ENCODE measurements around the gene BRIP1. TPM values are rescaled to one million over a fixed set of nuclear protein-coding genes. Genes with fewer than 3 reads are reported as not detected.

The BRIP1 gene
- total RNA-seq, 1 donor from 2014 or later, result 5.2 TPM

GRCh38 chr17:61770043-61770442 lies 93.3 kb downstream of the BRIP1 start:
- DNase-seq (ENCODE audit: low spot score), result no peak
- Mint-ChIP-seq H3K9me3 (ENCODE audit: unreplicated experiment) (no peaks in the 10 kb centered on the region), H3K4me3 (ENCODE audit: unreplicated experiment) (no peak overlapping the region), H3K36me3 (ENCODE audit: low read depth, unreplicated experiment) (peaks cover 12% of the 10 kb centered on the region), H3K4me1 (ENCODE audit: unreplicated experiment) (no peaks in the 10 kb centered on the region), H3K27ac (ENCODE audit: unreplicated experiment) (no peak overlapping the region), H3K27me3 (ENCODE audit: unreplicated experiment) (no peaks in the 10 kb centered on the region)
- TF ChIP-seq CTCF (IDR thresholded peaks at IDR 0.05; ENCODE audit: unreplicated experiment), result no peak

- Mint-ChIP-seq H3K36me3 (ENCODE audit: low read depth, unreplicated experiment) (peaks cover 12% of the 10 kb centered on the region), H3K27ac (ENCODE audit: unreplicated experiment) (no peak overlapping the region), H3K4me1 (ENCODE audit: unreplicated experiment) (no peaks in the 10 kb centered on the region), H3K4me3 (ENCODE audit: unreplicated experiment) (no peak overlapping the region), H3K9me3 (ENCODE audit: unreplicated experiment) (no peaks in the 10 kb centered on the region), H3K27me3 (ENCODE audit: unreplicated experiment) (no peaks in the 10 kb centered on the region)
- DNase-seq (ENCODE audit: low spot score), result no peak
- no peak for TF ChIP-seq CTCF (IDR thresholded peaks at IDR 0.05; ENCODE audit: unreplicated experiment)
Measured at GRCh38 chr17:61768405-61768804, 94.9 kb downstream of the BRIP1 start.

GRCh38 chr17:61766520-61766919 lies 96.8 kb downstream of the BRIP1 start:
- Mint-ChIP-seq H3K9me3 (ENCODE audit: unreplicated experiment) (no peaks in the 10 kb centered on the region), H3K27me3 (ENCODE audit: unreplicated experiment) (no peaks in the 10 kb centered on the region), H3K4me3 (ENCODE audit: unreplicated experiment) (no peak overlapping the region), H3K27ac (ENCODE audit: unreplicated experiment) (no peak overlapping the region), H3K4me1 (ENCODE audit: unreplicated experiment) (no peaks in the 10 kb centered on the region), H3K36me3 (ENCODE audit: low read depth, unreplicated experiment) (peaks cover 8% of the 10 kb centered on the region)
- no peak for TF ChIP-seq CTCF (IDR thresholded peaks at IDR 0.05; ENCODE audit: unreplicated experiment)
- DNase-seq (ENCODE audit: low spot score), result no peak

GRCh38 chr17:61764846-61765245 lies 98.5 kb downstream of the BRIP1 start:
- no peak overlapping the region for H3K4me3 Mint-ChIP-seq (ENCODE audit: unreplicated experiment)

GRCh38 chr17:61761827-61762226 lies 101.5 kb downstream of the BRIP1 start:
- Mint-ChIP-seq H3K36me3 (ENCODE audit: low read depth, unreplicated experiment) (no peaks in the 10 kb centered on the region), H3K27me3 (ENCODE audit: unreplicated experiment) (no peaks in the 10 kb centered on the region), H3K4me3 (ENCODE audit: unreplicated experiment) (no peak overlapping the region), H3K27ac (ENCODE audit: unreplicated experiment) (no peak overlapping the region), H3K9me3 (ENCODE audit: unreplicated experiment) (no peaks in the 10 kb centered on the region), H3K4me1 (ENCODE audit: unreplicated experiment) (no peaks in the 10 kb centered on the region)
- DNase-seq (ENCODE audit: low spot score), result no peak
- TF ChIP-seq CTCF (IDR thresholded peaks at IDR 0.05; ENCODE audit: unreplicated experiment), result no peak

More at GRCh38 chr17:61764846-61765245, 98.5 kb downstream of the BRIP1 start:
- no peaks in the 10 kb centered on the region for H3K9me3 Mint-ChIP-seq (ENCODE audit: unreplicated experiment)
- no peaks in the 10 kb centered on the region for H3K36me3 Mint-ChIP-seq (ENCODE audit: low read depth, unreplicated experiment)
- TF ChIP-seq CTCF (IDR thresholded peaks at IDR 0.05; ENCODE audit: unreplicated experiment), result no peak
- no peak overlapping the region for H3K27ac Mint-ChIP-seq (ENCODE audit: unreplicated experiment)
- no peak for DNase-seq (ENCODE audit: low spot score)
- no peaks in the 10 kb centered on the region for H3K4me1 Mint-ChIP-seq (ENCODE audit: unreplicated experiment)
- H3K27me3 Mint-ChIP-seq (ENCODE audit: unreplicated experiment), result no peaks in the 10 kb centered on the region

Measured in endothelial cell (in vitro differentiated cells).